ENCODE results near the gene FSTL1. TPM values are rescaled to one million over a fixed set of nuclear protein-coding genes. Genes with fewer than 3 reads are reported as not detected.

FSTL1 gene
- 51.7 to 85.9 TPM (median 66.1 TPM) in 5 replicates for total RNA-seq (2022; extraction: Qiagen RNA extraction; ENCODE audit: low read depth)

GRCh38 chr3:120450600-120451271 is at the start of gene FSTL1:
Gene FSTL1 (minus strand): TSS chr3:120450992. CDS start chr3:120450746, 246 bp downstream.

GRCh38 chr3:120348991-120349854 is 101.6 kb downstream of the FSTL1 start, which contains the start of gene LRRC58:
Gene LRRC58 (minus strand): TSS chr3:120349354. CDS start chr3:120349243, 111 bp downstream.

Other genes starting within 250 kb of the FSTL1 start
- gene GPR156, start 165.8 kb downstream of the FSTL1 start, total RNA-seq (2022; extraction: Qiagen RNA extraction; ENCODE audit: low read depth) = 0.38 to 0.70 TPM (median 0.47 TPM) in 5 replicates
- 6.2 to 17.4 TPM (median 15.6 TPM) in 5 replicates for gene LRRC58, start 101.6 kb downstream of the FSTL1 start, total RNA-seq (2022; extraction: Qiagen RNA extraction; ENCODE audit: low read depth)
- 210 to 300 TPM (median 224 TPM) in 5 replicates for gene NDUFB4, start 145.3 kb upstream of the FSTL1 start, total RNA-seq (2022; extraction: Qiagen RNA extraction; ENCODE audit: low read depth)
- 15.0 to 18.9 TPM (median 15.9 TPM) in 5 replicates for gene HGD, start 231.2 kb upstream of the FSTL1 start, total RNA-seq (2022; extraction: Qiagen RNA extraction; ENCODE audit: low read depth)

Measured in A549 treated with RU486 at 1 μM for 4 hours (cell line).